Type B pancreatic cell (in vitro differentiated cells): ENCODE results near the gene WDFY4. TPM values are rescaled to one million over a fixed set of nuclear protein-coding genes. Genes with fewer than 3 reads are reported as not detected.

Experiments used
- DNase-seq: peaks from one replicate; pipeline ENCODE4 v3.0.0; 2021; ENCODE audit warnings: mixed read lengths; ENCODE audit not compliant: unreplicated experiment; ENCODE audit errors: extremely low spot score
- H3K27ac Mint-ChIP-seq: 2 replicates; pipeline ENCODE4 v1.8.0; 2021; ENCODE audit warnings: mild to moderate bottlenecking, mixed read lengths
- H3K27me3 Mint-ChIP-seq: 2 replicates; pipeline ENCODE4 v1.8.0; 2021; ENCODE audit warnings: mixed read lengths
- H3K36me3 Mint-ChIP-seq: 2 replicates; pipeline ENCODE4 v1.8.0; 2021; ENCODE audit warnings: mixed read lengths
- H3K4me1 Mint-ChIP-seq: one replicate; pipeline ENCODE4 v1.8.0; 2021; ENCODE audit warnings: mixed read lengths; ENCODE audit not compliant: unreplicated experiment
- H3K4me3 Mint-ChIP-seq: 2 replicates; pipeline ENCODE4 v1.8.0; 2021; ENCODE audit warnings: mild to moderate bottlenecking, mixed read lengths
- H3K9me3 Mint-ChIP-seq: 2 replicates; pipeline ENCODE4 v1.8.0; 2021; ENCODE audit warnings: mixed read lengths
- CTCF ChIP-seq: fragments of 200-600 bp; sonication (generic); conservative IDR thresholded peaks from 2 replicates; pipeline ENCODE4 v1.5.0; 2021; ENCODE audit warnings: antibody characterized with exemption, mild to moderate bottlenecking
- total RNA-seq: library from RNA; stranded (reverse); gene quantifications from 2 replicates; pipeline ENCODE4 v1.2.1, GENCODE V29; 2021; ENCODE audit warnings: low replicate concordance

The WDFY4 gene
- total RNA-seq, 1 donor from 2014 or later = 0.05 TPM

DNA sequence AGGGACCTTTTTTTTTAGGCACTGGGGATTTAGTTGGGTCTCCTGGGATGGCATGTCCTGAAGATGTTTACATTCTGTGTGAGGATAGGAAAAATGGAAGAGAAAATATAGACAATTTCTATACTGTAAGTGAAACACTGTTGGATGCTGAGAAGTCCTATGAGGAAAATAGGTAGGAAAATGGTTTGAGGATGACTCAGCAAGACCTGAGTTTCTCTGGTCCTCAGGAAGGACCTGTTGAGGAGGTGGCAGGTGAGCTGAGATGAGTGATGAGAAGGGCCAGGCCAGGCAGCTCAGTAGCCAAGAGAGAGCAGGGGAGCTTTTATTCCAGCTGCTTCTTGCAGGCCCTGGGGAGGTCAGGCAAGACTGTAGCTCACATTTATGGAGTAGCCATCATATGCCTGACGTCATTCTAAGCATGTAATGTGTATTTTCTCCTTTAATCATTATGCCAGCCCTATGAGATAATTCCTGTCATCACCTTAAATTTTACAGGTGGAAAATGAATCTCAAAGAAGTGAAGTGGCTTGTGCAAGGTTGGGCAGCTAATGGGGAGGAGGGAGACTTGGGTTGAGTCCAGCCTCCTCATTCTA lies 274.0 kb downstream of the WDFY4 start:
- no peak for TF ChIP-seq CTCF
- H3K27ac Mint-ChIP-seq = no peak overlapping the region
- no peak for DNase-seq
- no peaks in the 10 kb centered on the region for H3K36me3 Mint-ChIP-seq
- H3K27me3 Mint-ChIP-seq = peaks cover 14% of the 10 kb centered on the region
- H3K4me3 Mint-ChIP-seq = no peak overlapping the region
- no peaks in the 10 kb centered on the region for H3K4me1 Mint-ChIP-seq
- H3K9me3 Mint-ChIP-seq = no peaks in the 10 kb centered on the region

DNA sequence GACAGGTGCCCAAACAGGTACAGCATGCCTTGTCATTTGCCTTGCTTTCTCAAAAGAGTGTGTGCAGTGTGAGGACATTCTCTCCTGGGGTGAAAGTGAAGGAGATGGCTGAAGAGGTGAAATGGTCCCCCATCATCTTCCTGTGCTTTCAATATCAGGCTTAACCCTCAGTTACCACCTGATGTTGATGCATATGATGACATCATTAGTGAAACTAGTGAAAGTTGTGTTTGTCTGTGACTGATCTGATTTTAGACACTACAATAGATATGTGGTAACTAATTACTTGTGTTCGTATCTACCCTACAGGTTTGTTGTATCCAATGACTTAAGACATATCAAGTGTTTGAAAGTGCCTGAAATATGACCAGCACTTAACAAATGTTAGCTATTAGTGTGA lies 279.4 kb downstream of the WDFY4 start:
- Mint-ChIP-seq H3K4me1 (peaks cover 5% of the 10 kb centered on the region), H3K4me3 (no peak overlapping the region), H3K27me3 (peaks cover 20% of the 10 kb centered on the region), H3K9me3 (no peaks in the 10 kb centered on the region), H3K27ac (no peak overlapping the region), H3K36me3 (no peaks in the 10 kb centered on the region)
- no peak for DNase-seq
- TF ChIP-seq CTCF = no peak

- Mint-ChIP-seq H3K4me1 (peaks cover 5% of the 10 kb centered on the region), H3K9me3 (no peaks in the 10 kb centered on the region), H3K27me3 (peaks cover 20% of the 10 kb centered on the region), H3K27ac (no peak overlapping the region), H3K36me3 (no peaks in the 10 kb centered on the region), H3K4me3 (no peak overlapping the region)
- no peak for TF ChIP-seq CTCF
- no peak for DNase-seq
Measured at GRCh38 chr10:48965460-48965859, 280.8 kb downstream of the WDFY4 start.

GRCh38 chr10:48968036-48968435 lies 283.4 kb downstream of the WDFY4 start:
- H3K4me3 Mint-ChIP-seq = no peak overlapping the region
- no peaks in the 10 kb centered on the region for H3K36me3 Mint-ChIP-seq
- H3K4me1 Mint-ChIP-seq = peaks cover 5% of the 10 kb centered on the region
- peaks cover 16% of the 10 kb centered on the region for H3K27me3 Mint-ChIP-seq
- peaks cover 3% of the 10 kb centered on the region for H3K9me3 Mint-ChIP-seq
- DNase-seq = no peak
- H3K27ac Mint-ChIP-seq = no peak overlapping the region
- no peak for TF ChIP-seq CTCF

- peaks cover 17% of the 10 kb centered on the region for H3K27me3 Mint-ChIP-seq
- H3K4me1 Mint-ChIP-seq = peaks cover 5% of the 10 kb centered on the region
- H3K36me3 Mint-ChIP-seq = no peaks in the 10 kb centered on the region
- no peak for TF ChIP-seq CTCF
- peaks cover 4% of the 10 kb centered on the region for H3K9me3 Mint-ChIP-seq
- no peak for DNase-seq
- H3K27ac Mint-ChIP-seq = no peak overlapping the region
- no peak overlapping the region for H3K4me3 Mint-ChIP-seq
Measured at GRCh38 chr10:48970046-48970445, 285.4 kb downstream of the WDFY4 start.

DNA sequence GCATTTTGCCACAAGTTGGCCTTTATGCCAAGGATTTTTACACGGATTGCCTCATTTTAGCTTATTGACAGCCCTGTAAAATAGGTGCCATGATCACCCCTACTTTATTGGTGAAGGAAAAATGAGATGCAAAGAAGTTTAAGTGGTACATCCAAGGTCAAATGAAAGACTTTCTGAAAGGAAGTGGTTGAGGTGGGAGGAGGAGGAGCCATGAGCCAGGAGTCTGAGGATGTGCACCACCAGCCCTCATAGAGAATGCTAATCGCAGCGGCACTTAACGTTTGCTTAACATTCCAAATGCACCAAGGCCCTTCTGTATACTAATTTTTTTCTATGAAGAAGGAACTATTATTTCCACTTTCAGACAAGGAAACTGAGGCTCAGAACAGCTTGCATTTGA lies 286.0 kb downstream of the WDFY4 start:
- peaks cover 19% of the 10 kb centered on the region for H3K27me3 Mint-ChIP-seq
- H3K4me1 Mint-ChIP-seq = peaks cover 5% of the 10 kb centered on the region
- H3K36me3 Mint-ChIP-seq = no peaks in the 10 kb centered on the region
- no peak overlapping the region for H3K4me3 Mint-ChIP-seq
- no peak for TF ChIP-seq CTCF
- DNase-seq = no peak
- peaks cover 4% of the 10 kb centered on the region for H3K9me3 Mint-ChIP-seq
- no peak overlapping the region for H3K27ac Mint-ChIP-seq
